GM18858 (cell line): ENCODE data around the gene ADGRV1.
A peak's percentile ranks its signal among the peaks of the same experiment; 100 is the strongest.

ENCODE experiments used
- ATAC-seq: cut with Tn5 transposase; IDR thresholded peaks from one replicate; pipeline ENCODE4 v1.9.1; 2021; ENCODE audit not compliant: unreplicated experiment

The ADGRV1 gene

DNA sequence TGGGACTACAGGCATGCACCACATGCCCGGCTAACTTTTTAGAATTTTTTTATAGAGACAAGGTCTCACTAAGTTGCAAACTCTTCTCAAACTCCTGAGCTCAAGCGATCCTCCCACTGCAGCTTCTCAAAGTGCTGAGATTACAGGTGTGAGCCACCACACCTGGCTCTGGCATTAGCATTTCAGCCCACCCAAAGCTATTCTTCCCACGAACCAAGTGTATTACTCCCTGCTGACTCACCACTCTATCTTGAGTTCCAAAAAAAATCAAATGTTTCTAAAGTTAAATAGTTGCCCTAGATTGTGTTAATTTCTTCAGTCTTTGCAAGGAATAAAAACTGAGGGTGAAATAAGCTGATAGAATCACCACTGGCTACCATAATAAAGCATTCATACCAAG is 619.0 kb downstream of the ADGRV1 start:
- no peak for ATAC-seq

DNA sequence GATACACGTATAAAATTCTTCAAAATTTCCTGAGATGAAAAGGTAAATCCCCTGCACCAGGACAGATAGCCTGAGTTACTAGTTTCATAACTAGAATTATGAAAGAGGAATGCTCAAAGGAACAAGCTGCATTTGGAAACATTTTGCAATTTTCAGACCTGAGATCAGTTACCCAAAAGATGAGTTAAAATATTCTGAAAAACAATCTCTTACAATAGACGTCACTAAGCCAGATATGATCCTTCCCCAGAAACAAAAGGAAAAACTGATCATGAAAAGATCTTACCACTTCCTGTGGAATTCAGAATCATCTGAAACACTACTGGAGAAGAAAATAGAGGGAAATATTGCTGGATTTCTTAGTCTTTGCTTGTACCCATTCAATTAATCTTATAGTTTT is 619.9 kb downstream of the ADGRV1 start:
- ATAC-seq = no peak

GRCh38 chr5:91179018-91179417 is 620.4 kb downstream of the ADGRV1 start:
- ATAC-seq = no peak

DNA sequence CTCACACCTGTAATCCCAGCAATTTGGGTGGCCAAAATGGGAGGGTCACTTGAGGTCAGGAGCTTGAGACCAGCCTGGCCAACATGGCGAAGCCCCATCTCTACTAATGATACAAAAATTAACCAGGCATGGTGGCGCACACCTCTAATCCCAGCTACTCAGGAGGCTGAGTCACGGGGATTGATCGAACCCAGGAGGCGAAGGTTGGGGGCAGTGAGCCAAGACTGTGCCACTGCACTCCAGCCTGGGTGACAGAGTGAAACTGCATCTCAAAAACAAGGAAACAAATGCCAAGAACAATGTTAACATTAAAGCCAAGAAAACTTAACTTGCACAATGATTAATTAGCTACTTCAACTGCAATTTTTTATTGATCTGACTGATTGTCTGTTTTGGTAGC is 621.9 kb downstream of the ADGRV1 start:
- no peak for ATAC-seq

DNA sequence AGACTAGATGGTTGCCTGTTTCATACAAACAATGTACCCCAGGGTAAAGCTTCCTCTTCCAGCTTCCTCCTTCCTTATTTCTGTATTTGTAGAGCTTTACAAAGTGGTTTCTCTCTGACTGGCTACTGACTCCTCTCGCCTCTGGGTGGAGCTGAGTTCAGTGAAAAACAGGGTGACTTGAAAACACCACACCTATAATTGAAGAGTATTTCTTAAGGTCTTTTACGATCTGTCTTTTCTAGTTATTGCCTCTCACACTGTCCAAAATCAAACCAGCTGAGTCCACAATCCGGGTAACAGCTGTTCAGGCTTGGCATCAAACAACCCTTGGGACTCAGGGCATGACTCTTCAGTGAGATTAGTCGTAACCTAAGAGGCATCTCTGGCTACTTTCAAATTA is 624.2 kb downstream of the ADGRV1 start:
- ATAC-seq = peak; percentile 75

DNA sequence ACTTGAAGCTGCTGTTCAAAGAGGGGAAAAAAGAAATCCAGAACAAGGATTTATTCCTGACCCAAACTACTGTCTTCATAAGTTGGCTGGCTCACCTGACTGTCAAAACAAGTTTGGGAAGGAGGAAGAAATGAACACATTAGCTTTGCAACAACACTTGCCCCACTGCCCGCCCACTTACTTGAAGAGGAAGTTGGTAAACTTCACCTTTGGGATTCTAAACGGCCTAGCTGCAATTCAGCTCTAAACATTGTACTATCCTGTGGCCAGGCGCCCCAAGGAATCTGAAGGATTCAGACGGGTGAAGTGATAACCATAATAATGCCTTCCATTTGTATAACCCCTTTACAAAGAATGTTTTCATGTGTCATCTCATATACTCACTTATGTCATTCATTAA is 625.1 kb downstream of the ADGRV1 start:
- no peak for ATAC-seq

- ATAC-seq = no peak
Observed at GRCh38 chr5:91186101-91186500, 627.5 kb downstream of the ADGRV1 start.

- no peak for ATAC-seq
Observed at GRCh38 chr5:91187032-91187431, 628.4 kb downstream of the ADGRV1 start.

- no peak for ATAC-seq
Observed at GRCh38 chr5:91188755-91189154, 630.2 kb downstream of the ADGRV1 start.

DNA sequence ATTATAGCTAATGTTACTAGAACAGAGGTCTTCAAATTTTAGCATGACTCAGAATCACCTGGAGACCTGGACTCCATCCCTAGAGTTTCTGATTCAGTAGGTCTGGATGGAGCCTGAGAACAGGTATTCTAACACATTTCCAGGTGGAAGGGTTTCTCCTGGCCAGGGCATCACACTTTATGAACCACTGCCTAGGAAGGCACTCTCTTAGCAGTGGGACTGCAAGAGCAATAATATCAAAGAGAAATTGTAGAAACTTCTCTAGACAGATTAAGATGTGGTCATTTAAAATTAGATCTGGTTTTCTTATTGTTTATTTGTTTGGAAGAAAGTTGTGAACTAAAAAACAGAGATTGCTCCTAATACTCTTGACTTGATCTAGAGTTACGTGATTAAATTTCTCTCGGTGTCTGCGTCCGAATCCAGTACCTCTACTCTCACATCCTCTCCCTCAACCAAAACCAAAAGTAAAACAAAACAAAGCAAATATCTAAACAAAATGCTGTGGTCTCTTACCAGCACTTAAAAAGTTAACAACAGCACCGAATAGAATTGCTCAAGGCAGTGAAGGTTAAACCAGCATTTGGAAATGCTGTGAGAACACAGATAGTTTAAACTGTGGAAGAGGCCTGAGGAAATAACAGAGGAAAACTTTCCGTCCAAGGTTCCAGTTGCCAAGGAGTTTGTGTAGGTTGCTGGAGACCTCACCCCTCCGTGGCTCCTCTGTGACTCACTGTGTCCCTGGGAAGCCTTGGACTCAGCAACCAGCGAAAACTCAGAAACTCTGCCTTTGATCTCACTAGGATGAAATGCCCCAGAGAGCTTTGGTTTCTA is 631.1 kb downstream of the ADGRV1 start:
- peak; percentile 85 for ATAC-seq

DNA sequence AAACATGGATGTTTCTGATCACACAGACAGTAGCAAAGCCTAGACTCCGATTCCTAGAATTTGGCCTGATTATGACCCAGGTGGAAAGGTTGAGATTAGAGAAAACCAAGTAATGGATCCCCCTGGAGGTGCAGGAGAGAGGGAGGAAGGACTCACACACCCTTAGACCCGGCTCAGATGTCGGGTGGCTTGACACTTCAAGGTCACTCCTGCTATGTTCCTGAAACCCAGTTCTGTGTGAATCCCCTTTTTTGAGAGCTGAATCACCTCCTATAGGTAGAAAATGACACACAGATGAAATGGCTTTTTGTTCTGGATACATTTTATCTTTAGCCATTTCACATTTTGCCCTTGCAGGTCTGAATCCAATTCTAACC is 631.7 kb downstream of the ADGRV1 start:
- ATAC-seq = peak; percentile 7

- ATAC-seq = no peak
Observed at GRCh38 chr5:91194824-91195381, 636.3 kb downstream of the ADGRV1 start.

DNA sequence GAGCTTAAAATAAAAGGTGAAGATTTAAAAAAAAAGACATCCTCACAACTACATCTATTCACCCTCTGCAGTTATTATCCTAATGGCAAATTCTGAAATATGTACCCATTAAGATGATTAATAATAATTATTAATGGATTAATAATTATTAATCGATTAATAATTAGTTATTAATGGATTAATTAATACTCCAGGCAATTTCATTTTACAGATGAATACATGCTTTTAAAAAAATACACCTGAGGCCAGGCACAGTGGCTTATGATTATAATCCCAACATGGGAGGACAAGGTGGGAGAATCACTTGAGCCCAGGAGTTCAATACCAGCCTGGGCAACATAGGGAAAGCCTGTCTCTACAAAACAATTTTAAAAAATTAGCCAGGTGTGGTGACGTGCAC is 642.1 kb downstream of the ADGRV1 start:
- ATAC-seq = no peak

DNA sequence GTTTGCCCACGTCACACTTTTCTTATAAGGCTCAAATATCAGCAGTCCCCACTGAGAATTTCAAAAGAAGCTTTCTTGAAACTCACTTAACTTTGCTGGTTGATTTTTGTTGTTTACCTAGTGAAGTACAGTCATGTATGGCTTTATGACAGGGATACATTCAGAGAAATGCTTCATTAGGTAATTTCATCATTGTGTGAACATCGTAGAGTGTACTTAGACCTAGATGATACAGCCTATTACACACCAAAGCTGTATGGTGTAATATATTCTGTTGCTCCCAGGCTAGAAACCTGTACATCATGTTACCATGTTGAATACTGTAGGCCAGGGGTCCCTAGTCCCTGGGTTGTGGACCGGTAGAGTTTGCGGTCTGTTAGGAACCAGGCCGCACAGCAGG is 647.5 kb downstream of the ADGRV1 start:
- ATAC-seq = no peak

DNA sequence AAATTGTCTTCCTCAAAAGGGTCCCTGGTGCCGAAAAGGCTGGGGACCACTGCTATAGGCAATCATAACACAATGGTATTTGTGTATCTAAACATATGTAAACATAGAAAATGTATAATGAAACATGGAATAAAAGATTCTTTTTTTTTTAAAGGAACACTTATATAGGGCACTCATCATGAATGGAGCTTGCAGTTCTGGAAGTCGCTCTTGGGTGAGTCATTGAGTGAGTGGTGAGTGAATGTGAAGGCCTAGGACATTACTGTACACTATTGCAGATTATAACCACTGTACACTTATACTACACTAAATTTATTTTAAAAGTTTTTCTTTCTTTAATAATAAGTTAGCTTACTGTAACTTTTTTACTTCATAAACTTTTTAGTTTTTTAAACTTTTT is 648.1 kb downstream of the ADGRV1 start:
- ATAC-seq = no peak

DNA sequence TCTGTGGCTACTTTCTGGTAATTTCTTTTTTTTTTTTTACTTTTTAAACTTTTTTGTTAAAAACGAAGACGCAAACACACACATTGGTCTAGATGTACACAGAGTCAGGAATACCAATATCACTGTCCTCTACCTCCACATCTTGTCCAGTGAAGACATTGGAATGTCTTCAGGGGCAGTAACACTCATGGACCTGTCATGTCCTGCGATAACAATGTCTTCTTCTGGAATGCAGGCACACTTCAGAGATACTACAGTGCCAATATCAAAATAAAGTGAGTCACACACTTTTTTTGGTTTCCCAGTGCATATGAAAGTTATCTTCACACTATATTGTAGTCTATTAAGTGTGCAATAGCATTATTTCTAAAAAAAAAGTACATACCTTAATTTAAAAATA is 648.7 kb downstream of the ADGRV1 start:
- no peak for ATAC-seq

- ATAC-seq = no peak
Observed at GRCh38 chr5:91211997-91212713, 653.6 kb downstream of the ADGRV1 start.

DNA sequence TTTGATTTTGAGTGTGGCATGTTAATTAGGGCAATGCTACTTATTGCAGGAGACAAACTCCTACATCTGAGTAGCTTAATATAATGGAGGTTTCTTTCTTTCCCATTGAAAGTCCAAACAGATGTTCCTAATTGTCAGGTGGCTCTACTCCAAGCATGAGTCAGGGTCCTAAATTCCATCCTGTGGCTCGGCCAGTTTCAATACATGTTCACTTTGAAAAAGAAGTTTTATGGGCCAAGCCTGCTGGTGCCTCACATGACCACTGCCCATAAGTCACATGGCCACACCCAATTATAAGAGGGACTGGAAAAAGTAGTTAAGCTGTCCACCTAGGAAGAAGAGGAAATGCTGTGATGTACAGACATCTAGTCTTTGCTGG is 654.1 kb downstream of the ADGRV1 start:
- no peak for ATAC-seq
